Transverse colon (tissue), 4 donors: ENCODE data around the gene ZNF570.

Experiments used
- EP300 ChIP-seq: sonication (generic); formaldehyde crosslinking; IDR thresholded peaks from one replicate; pipeline ENCODE4 v1.6.1; 2017; ENCODE audit warnings: antibody characterized with exemption, low read depth
- POLR2A ChIP-seq: fragments of 450-650 bp; IDR thresholded peaks from one replicate; pipeline ENCODE4 v1.6.1; 2016; ENCODE audit warnings: antibody characterized with exemption, mild to moderate bottlenecking, moderate library complexity
- POLR2AphosphoS5 ChIP-seq, 3 donors: sonication (generic); formaldehyde crosslinking; IDR thresholded peaks; one replicate each; pipeline ENCODE4 v1.6.1; 2016; ENCODE audit warnings: antibody characterized with exemption in 3 of 3
- TF ChIP-seq, protein P1 (sequence below), 5 experiments: fragments of 200-600 bp in 3 of 5; fragments of 450-650 bp in 2 of 5; sonication (generic) in 3 of 5; IDR thresholded peaks; 1 replicate in 2 of 5; 2 replicates in 3 of 5; pipeline ENCODE4 v1.5.1; 2016 to 2017; ENCODE audit warnings: antibody characterized with exemption in 5 of 5, inconsistent platforms in 3 of 5, mild to moderate bottlenecking in 2 of 5, moderate library complexity in 1 of 5

- TF ChIP-seq POLR2A, result no peak
- TF ChIP-seq, protein P1, sequence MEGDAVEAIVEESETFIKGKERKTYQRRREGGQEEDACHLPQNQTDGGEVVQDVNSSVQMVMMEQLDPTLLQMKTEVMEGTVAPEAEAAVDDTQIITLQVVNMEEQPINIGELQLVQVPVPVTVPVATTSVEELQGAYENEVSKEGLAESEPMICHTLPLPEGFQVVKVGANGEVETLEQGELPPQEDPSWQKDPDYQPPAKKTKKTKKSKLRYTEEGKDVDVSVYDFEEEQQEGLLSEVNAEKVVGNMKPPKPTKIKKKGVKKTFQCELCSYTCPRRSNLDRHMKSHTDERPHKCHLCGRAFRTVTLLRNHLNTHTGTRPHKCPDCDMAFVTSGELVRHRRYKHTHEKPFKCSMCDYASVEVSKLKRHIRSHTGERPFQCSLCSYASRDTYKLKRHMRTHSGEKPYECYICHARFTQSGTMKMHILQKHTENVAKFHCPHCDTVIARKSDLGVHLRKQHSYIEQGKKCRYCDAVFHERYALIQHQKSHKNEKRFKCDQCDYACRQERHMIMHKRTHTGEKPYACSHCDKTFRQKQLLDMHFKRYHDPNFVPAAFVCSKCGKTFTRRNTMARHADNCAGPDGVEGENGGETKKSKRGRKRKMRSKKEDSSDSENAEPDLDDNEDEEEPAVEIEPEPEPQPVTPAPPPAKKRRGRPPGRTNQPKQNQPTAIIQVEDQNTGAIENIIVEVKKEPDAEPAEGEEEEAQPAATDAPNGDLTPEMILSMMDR (IDR thresholded peaks at IDR 0.05), result no peak
- no peak for TF ChIP-seq POLR2AphosphoS5 (IDR thresholded peaks at IDR 0.05)
- TF ChIP-seq EP300, result no peak
These were observed 1.5 kb upstream of the ZNF570 start for GRCh38 chr19:37467608-37468090.
